Naive B cell (primary cell): ENCODE data around the gene MAPK4. TPM values are rescaled to one million over a fixed set of nuclear protein-coding genes. Genes with fewer than 3 reads are reported as not detected.

ENCODE experiments used
- ATAC-seq, 2 donors: fragments of 150-1000 bp; cut with Tn5 transposase; 2 replicates each; pipeline ENCODE4 v1.10.0; 2021; ENCODE audit warnings: low read depth in 2 of 2, mild to moderate bottlenecking in 2 of 2, moderate library complexity in 2 of 2
- DNase-seq: peaks from one replicate; pipeline ENCODE4 v3.0.0; 2022
- H3K27ac Mint-ChIP-seq, 6 donors: one replicate each; pipeline ENCODE4 v1.8.0; 2020 to 2022; ENCODE audit warnings: mild to moderate bottlenecking in 6 of 6, mixed read lengths in 6 of 6, moderate library complexity in 5 of 6, inconsistent platforms in 2 of 6
- H3K27me3 Mint-ChIP-seq, 3 donors: one replicate each; pipeline ENCODE4 v1.8.0; 2021 to 2022; ENCODE audit warnings: mixed read lengths in 3 of 3, mild to moderate bottlenecking in 1 of 3
- H3K36me3 Mint-ChIP-seq, 2 donors: one replicate each; pipeline ENCODE4 v1.8.0; 2020 to 2022; ENCODE audit warnings: mixed read lengths in 2 of 2, inconsistent platforms in 1 of 2, mild to moderate bottlenecking in 1 of 2
- H3K4me1 Mint-ChIP-seq, 3 donors: one replicate each; pipeline ENCODE4 v1.8.0; 2020 to 2022; ENCODE audit warnings: mixed read lengths in 3 of 3, inconsistent platforms in 1 of 3, mild to moderate bottlenecking in 1 of 3, moderate library complexity in 1 of 3
- H3K4me3 Mint-ChIP-seq, 8 donors: one replicate each; pipeline ENCODE4 v1.8.0; 2020 to 2022; ENCODE audit warnings: mild to moderate bottlenecking in 8 of 8, mixed read lengths in 8 of 8, moderate library complexity in 8 of 8, inconsistent platforms in 2 of 8
- H3K9me3 Mint-ChIP-seq, 7 donors: one replicate each; pipeline ENCODE4 v1.8.0; 2020 to 2022; ENCODE audit warnings: mixed read lengths in 7 of 7, mild to moderate bottlenecking in 5 of 7, inconsistent platforms in 2 of 7, moderate library complexity in 1 of 7
- polyA plus RNA-seq, 6 donors: library from polyadenylated mRNA; unstranded; fragments of 300-500 nt; fragmentation: Illumina TruSeq; gene quantifications; one replicate each; pipeline ENCODE4 v1.2.3, GENCODE V29; 2021; ENCODE audit warnings: low read depth in 6 of 6

The MAPK4 gene
- polyA plus RNA-seq, 6 donors from 2014 or later = not detected

DNA sequence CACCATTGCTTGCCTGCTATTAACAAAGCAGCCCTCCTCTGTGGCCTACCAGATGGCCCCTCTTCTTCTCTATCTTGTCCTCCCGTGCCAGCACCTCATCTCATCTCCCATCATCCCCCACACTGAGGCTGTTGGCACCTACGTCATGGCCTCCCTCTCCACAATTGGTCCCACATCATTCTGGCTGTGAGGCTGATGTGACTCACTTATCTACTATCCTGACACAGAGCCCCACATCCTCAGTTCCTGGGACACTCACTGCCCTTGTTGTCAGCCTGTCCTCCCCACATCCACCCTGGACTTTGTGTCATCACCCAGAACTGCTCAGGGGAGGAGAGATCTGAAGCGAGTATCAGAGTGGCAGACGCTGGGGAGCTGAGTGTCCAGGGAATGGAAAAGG is 157.0 kb downstream of the MAPK4 start:
- no peak overlapping the region for H3K4me3 Mint-ChIP-seq
- H3K9me3 Mint-ChIP-seq = peaks cover 3 to 17% (median 10%) of the 10 kb centered on the region in 7 donors
- H3K27ac Mint-ChIP-seq = no peak overlapping the region
- ATAC-seq = no peak
- H3K4me1 Mint-ChIP-seq = no peaks in the 10 kb centered on the region
- peaks cover 5 to 18% of the 10 kb centered on the region in 2 donors for H3K36me3 Mint-ChIP-seq
- DNase-seq = no peak
- peaks cover 4 to 36% (median 26%) of the 10 kb centered on the region in 3 donors for H3K27me3 Mint-ChIP-seq

DNA sequence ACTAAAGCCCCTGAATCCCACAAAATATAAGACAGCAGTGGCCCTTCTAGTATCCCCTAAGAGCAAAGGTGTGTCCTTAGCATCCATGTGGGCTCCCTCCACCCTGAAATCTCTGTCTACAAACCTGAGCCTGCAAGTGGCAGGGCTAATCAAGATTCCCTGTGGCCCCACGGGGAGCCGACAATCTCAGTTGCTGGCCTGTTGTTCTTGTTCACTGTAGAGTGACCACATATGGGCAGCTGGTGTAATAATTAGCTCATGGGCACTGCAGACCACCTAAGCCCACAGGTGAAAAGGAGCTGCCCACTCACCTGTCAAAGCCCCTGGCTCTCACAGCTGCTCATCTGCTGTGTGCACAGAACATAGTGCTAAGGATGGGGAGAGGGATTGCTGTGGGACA is 157.7 kb downstream of the MAPK4 start:
- no peaks in the 10 kb centered on the region for H3K4me1 Mint-ChIP-seq
- H3K27ac Mint-ChIP-seq = no peak overlapping the region
- peaks cover 5 to 18% of the 10 kb centered on the region in 2 donors for H3K36me3 Mint-ChIP-seq
- peaks cover 4 to 36% (median 31%) of the 10 kb centered on the region in 3 donors for H3K27me3 Mint-ChIP-seq
- ATAC-seq (no peak), DNase-seq (no peak)
- peaks cover 3 to 17% (median 10%) of the 10 kb centered on the region in 7 donors for H3K9me3 Mint-ChIP-seq
- no peak overlapping the region for H3K4me3 Mint-ChIP-seq

DNA sequence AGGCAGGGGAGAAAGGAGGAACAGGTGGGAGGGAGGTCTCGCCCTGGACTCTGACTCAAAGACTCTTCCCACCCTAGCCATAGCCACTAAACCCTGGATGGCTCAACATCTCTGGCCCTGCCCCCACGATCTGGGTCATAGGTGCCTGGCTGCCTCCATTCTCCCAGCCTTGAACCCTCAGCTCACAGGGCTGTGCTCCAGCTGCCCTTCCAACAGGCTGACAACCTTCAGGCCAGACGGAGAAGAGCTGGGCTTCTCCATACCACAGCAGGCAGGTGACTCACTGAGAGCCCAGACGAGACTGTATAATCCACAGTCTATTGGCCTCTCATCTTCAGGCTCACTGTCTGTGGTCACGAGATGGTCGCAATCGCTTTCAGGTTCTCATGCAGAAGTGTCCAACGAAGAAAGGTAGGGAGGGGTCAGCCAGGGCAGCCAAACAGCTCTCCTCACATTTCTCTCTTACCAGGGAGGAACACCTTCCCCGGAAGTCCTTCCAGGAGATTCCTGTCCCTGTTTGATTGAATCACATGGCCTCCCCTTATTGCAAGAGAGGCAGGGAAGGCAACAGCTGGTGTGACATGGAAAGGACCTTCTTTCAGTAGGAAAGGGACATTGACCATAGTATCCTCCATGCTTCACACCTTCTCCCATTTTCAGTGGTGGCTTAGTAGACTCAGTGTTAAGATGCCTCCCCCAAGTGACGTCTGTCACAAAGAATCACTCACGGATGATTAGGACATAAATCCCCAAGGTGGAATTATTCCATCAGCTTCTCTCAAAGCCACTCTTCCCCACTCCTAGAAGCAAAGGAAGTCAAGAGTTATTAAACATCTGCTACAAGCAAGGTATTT is 159.8 kb downstream of the MAPK4 start:
- peaks cover 5 to 18% of the 10 kb centered on the region in 2 donors for H3K36me3 Mint-ChIP-seq
- ATAC-seq = no peak
- no peak for DNase-seq
- H3K9me3 Mint-ChIP-seq = peaks cover 3 to 17% (median 10%) of the 10 kb centered on the region in 7 donors
- no peak overlapping the region for H3K4me3 Mint-ChIP-seq
- H3K4me1 Mint-ChIP-seq = no peaks in the 10 kb centered on the region
- H3K27me3 Mint-ChIP-seq = peaks cover 7 to 44% (median 31%) of the 10 kb centered on the region in 3 donors
- H3K27ac Mint-ChIP-seq = peak overlapping the region in 1 of 6 donors; percentile 71

DNA sequence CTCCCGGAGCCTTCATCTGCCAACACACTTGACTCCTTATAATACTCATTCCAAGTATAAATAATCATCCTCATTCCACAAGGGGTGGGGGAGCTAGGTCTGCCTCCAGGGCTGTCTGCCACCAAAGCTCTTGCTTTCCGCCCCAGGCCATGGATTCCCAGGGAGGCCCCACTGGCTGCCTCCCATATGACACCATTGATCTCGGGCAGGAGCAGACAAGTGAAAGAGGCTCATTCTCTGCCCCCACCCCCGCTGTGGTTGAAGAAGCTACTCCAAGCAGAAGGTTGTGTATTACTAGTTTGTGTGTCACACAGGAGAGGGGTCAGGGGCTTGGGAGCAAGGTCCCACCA is 160.4 kb downstream of the MAPK4 start:
- peaks cover 3 to 16% (median 10%) of the 10 kb centered on the region in 7 donors for H3K9me3 Mint-ChIP-seq
- ATAC-seq = no peak
- peaks cover 8 to 38% (median 34%) of the 10 kb centered on the region in 3 donors for H3K27me3 Mint-ChIP-seq
- H3K36me3 Mint-ChIP-seq = peaks cover 5 to 18% of the 10 kb centered on the region in 2 donors
- DNase-seq = no peak
- no peak overlapping the region for H3K4me3 Mint-ChIP-seq
- no peak overlapping the region for H3K27ac Mint-ChIP-seq
- no peaks in the 10 kb centered on the region for H3K4me1 Mint-ChIP-seq

DNA sequence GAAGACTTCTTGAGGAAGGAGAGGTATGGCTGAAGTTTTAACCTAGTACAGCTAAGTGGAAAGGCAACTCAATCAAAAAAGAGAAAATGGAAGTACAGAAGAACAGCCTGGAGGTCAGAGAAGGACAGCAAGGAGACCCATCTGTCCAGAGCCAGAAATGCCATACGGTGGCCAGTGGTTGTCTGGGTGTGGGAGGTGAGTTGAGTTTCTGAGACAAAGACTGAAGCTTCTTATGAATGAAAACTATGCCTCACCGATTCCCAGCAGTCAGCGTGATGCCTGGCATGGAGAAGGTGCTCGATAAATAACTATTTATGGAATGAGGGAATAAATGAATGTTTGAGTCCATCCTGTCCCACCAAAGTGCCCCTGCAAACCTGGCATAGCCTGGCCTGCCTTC is 161.1 kb downstream of the MAPK4 start:
- ATAC-seq = no peak
- H3K4me3 Mint-ChIP-seq = no peak overlapping the region
- DNase-seq = no peak
- H3K36me3 Mint-ChIP-seq = peaks cover 5 to 13% of the 10 kb centered on the region in 2 donors
- H3K27me3 Mint-ChIP-seq = peaks cover 8 to 35% (median 35%) of the 10 kb centered on the region in 3 donors
- no peak overlapping the region for H3K27ac Mint-ChIP-seq
- no peaks in the 10 kb centered on the region for H3K4me1 Mint-ChIP-seq
- peaks cover under 1 to 11% (median 6%) of the 10 kb centered on the region in 7 donors for H3K9me3 Mint-ChIP-seq

DNA sequence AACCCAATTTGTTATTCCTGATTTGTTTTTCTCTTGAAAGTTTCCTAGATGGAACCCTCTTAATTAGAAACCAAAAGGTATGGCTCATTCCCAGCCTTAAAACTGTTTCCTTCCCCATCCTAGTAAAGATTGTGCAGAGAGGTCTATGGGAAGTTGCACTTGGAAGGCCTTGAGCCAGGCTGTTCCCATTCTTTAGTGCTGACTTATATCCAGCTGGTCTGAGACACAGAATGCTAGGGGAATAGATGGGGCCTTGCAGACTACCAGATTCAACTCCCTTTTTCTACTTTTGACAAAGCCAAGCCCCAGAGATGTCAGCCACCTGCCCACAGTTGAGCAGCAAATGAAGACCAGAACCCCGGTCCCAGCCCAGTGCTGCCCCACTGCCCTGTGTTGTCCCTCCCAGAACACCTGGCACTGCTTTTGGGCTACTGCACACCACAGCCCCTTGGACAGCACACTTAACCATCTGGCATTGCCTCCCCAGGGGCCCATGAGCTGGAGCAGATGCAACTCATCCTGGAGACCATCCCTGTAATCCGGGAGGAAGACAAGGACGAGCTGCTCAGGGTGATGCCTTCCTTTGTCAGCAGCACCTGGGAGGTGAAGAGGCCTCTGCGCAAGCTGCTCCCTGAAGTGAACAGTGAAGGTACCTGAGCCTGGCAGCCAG is 161.7 kb downstream of the MAPK4 start:
- Mint-ChIP-seq H3K4me1 (no peaks in the 10 kb centered on the region), H3K9me3 (peaks cover 0 to 5% (median under 1%) of the 10 kb centered on the region in 7 donors), H3K27me3 (peaks cover 8 to 34% (median 33%) of the 10 kb centered on the region in 3 donors), H3K4me3 (no peak overlapping the region), H3K27ac (no peak overlapping the region), H3K36me3 (peaks cover 2 to 7% of the 10 kb centered on the region in 2 donors)
- ATAC-seq (no peak), DNase-seq (no peak)

GRCh38 chr18:50722311-50722710 is 162.4 kb downstream of the MAPK4 start:
- DNase-seq = no peak
- H3K9me3 Mint-ChIP-seq = no peaks in the 10 kb centered on the region
- peaks cover 0 to 3% (median 0%) of the 10 kb centered on the region in 3 donors for H3K4me1 Mint-ChIP-seq
- H3K27me3 Mint-ChIP-seq = peaks cover 14 to 36% (median 27%) of the 10 kb centered on the region in 3 donors
- no peak for ATAC-seq
- no peaks in the 10 kb centered on the region for H3K36me3 Mint-ChIP-seq
- H3K4me3 Mint-ChIP-seq = no peak overlapping the region
- peak overlapping the region in 1 of 6 donors; percentile 66 for H3K27ac Mint-ChIP-seq

- Mint-ChIP-seq H3K27ac (no peak overlapping the region), H3K27me3 (peaks cover 14 to 48% (median 34%) of the 10 kb centered on the region in 3 donors), H3K9me3 (no peaks in the 10 kb centered on the region), H3K4me1 (peaks cover 0 to 3% (median 0%) of the 10 kb centered on the region in 3 donors), H3K4me3 (no peak overlapping the region), H3K36me3 (no peaks in the 10 kb centered on the region)
- ATAC-seq (no peak), DNase-seq (no peak)
These were observed 164.9 kb downstream of the MAPK4 start for GRCh38 chr18:50724751-50725151.

DNA sequence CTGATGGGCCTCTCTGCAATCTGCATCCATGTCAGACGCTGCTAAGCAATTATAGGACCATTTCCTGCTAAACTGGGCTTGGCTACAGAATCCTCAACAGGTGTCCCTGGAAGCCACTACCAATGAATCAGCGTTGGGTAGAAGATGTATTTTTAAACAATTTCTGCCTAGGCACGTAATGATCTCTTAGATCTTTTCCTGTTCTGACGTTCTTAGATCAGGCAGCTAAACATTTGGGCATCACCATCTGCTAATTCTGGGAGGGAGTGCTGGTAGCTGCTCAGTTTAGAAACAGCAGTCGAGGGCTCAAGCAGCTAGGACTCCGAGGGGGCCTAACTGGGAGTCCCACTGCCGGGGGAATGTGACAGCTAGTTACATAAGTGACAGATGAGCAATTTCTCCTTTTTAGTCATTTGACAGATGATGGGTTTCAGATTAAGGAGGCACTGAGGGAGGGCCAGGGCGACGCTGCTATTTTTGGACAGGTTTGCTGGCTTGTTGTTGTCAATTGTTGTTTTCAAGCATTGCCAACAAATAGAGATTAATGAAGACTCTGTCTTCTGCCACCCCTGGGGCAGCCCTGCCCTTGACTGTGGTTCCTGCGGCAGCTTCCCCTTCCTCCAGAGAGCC is 167.2 kb downstream of the MAPK4 start:
- ATAC-seq (no peak), DNase-seq (no peak)
- Mint-ChIP-seq H3K27me3 (peaks cover 10 to 35% (median 24%) of the 10 kb centered on the region in 3 donors), H3K27ac (peak overlapping the region in 1 of 6 donors; percentile 61), H3K9me3 (no peaks in the 10 kb centered on the region), H3K4me3 (no peak overlapping the region), H3K36me3 (no peaks in the 10 kb centered on the region), H3K4me1 (peaks cover 0 to 3% (median 0%) of the 10 kb centered on the region in 3 donors)

- H3K4me1 Mint-ChIP-seq = peaks cover 0 to 3% (median 0%) of the 10 kb centered on the region in 3 donors
- peaks cover 10 to 30% (median 23%) of the 10 kb centered on the region in 3 donors for H3K27me3 Mint-ChIP-seq
- no peaks in the 10 kb centered on the region for H3K9me3 Mint-ChIP-seq
- DNase-seq (no peak), ATAC-seq (no peak)
- no peak overlapping the region for H3K27ac Mint-ChIP-seq
- no peaks in the 10 kb centered on the region for H3K36me3 Mint-ChIP-seq
- H3K4me3 Mint-ChIP-seq = no peak overlapping the region
These were observed 168.0 kb downstream of the MAPK4 start for GRCh38 chr18:50727721-50728471.

- ATAC-seq (no peak), DNase-seq (no peak)
- peaks cover 16 to 30% (median 29%) of the 10 kb centered on the region in 3 donors for H3K27me3 Mint-ChIP-seq
- no peak overlapping the region for H3K4me3 Mint-ChIP-seq
- H3K36me3 Mint-ChIP-seq = no peaks in the 10 kb centered on the region
- no peak overlapping the region for H3K27ac Mint-ChIP-seq
- H3K9me3 Mint-ChIP-seq = no peaks in the 10 kb centered on the region
- peaks cover 0 to 4% (median 3%) of the 10 kb centered on the region in 3 donors for H3K4me1 Mint-ChIP-seq
These were observed 169.5 kb downstream of the MAPK4 start for GRCh38 chr18:50729376-50729775.

GRCh38 chr18:50729986-50730385 is 170.1 kb downstream of the MAPK4 start:
- H3K27ac Mint-ChIP-seq = no peak overlapping the region
- peaks cover 0 to 4% (median 3%) of the 10 kb centered on the region in 3 donors for H3K4me1 Mint-ChIP-seq
- no peaks in the 10 kb centered on the region for H3K9me3 Mint-ChIP-seq
- ATAC-seq (no peak), DNase-seq (no peak)
- H3K36me3 Mint-ChIP-seq = no peaks in the 10 kb centered on the region
- no peak overlapping the region for H3K4me3 Mint-ChIP-seq
- peaks cover 12 to 31% (median 30%) of the 10 kb centered on the region in 3 donors for H3K27me3 Mint-ChIP-seq

GRCh38 chr18:50734342-50734741 is 174.5 kb downstream of the MAPK4 start:
- peaks cover 0 to 4% (median 2%) of the 10 kb centered on the region in 3 donors for H3K4me1 Mint-ChIP-seq
- peaks cover 0 to 16% (median 15%) of the 10 kb centered on the region in 3 donors for H3K27me3 Mint-ChIP-seq
- no peak for DNase-seq
- ATAC-seq = no peak
- H3K9me3 Mint-ChIP-seq = no peaks in the 10 kb centered on the region
- no peak overlapping the region for H3K27ac Mint-ChIP-seq
- no peaks in the 10 kb centered on the region for H3K36me3 Mint-ChIP-seq
- no peak overlapping the region for H3K4me3 Mint-ChIP-seq
